ENCODE measurements around the gene SLC34A1. TPM values are rescaled to one million over a fixed set of nuclear protein-coding genes. Genes with fewer than 3 reads are reported as not detected.

Gene SLC34A1
- total RNA-seq, 1 donor from 2014 or later = not detected

- Mint-ChIP-seq H3K27ac (ENCODE audit: unreplicated experiment) (no peak overlapping the region), H3K9me3 (ENCODE audit: unreplicated experiment) (no peaks in the 10 kb centered on the region), H3K36me3 (ENCODE audit: low read depth, unreplicated experiment) (no peaks in the 10 kb centered on the region), H3K4me3 (ENCODE audit: unreplicated experiment) (peak overlapping the region; percentile 73), H3K27me3 (ENCODE audit: low read depth, unreplicated experiment) (peaks cover 62% of the 10 kb centered on the region), H3K4me1 (ENCODE audit: low read depth, unreplicated experiment) (no peaks in the 10 kb centered on the region)
- DNase-seq (ENCODE audit: low read depth) = no peak
- H3K79me2 ChIP-seq (ENCODE audit: insufficient read depth, low read length) = no peaks in the 10 kb centered on the region
- H3K9ac ChIP-seq (ENCODE audit: low read length) = peak overlapping the region; percentile 60
- H3K4me2 ChIP-seq (ENCODE audit: low read length) = peak overlapping the region; percentile 99
- H3K9me3 ChIP-seq (ENCODE audit: insufficient read depth, low read depth, low read length) = no peaks in the 10 kb centered on the region
- peaks cover 27% of the 10 kb centered on the region for H3K4me1 ChIP-seq (ENCODE audit: insufficient read depth, low read length)
- TF ChIP-seq CTCF (IDR thresholded peaks at IDR 0.05; ENCODE audit: insufficient read depth, low read depth, low read length) (no peak), EZH2 (IDR thresholded peaks at IDR 0.05; ENCODE audit: insufficient read depth, low read length) (no peak)
- peaks cover 35% of the 10 kb centered on the region for H3K27me3 ChIP-seq (ENCODE audit: insufficient read depth, low read length)
- peak overlapping the region; percentile 56 for H3K4me3 ChIP-seq (ENCODE audit: insufficient read depth, low read depth, low read length)
- peak overlapping the region; percentile 96 for H2AFZ ChIP-seq (ENCODE audit: low read depth, low read length)
- no peak overlapping the region for H3K27ac ChIP-seq (ENCODE audit: low read depth, low read length)
- no peak for FAIRE-seq
- no peaks in the 10 kb centered on the region for H3K36me3 ChIP-seq (ENCODE audit: insufficient read depth, low read length)
- H4K20me1 ChIP-seq (ENCODE audit: insufficient read depth, low read length) = no peaks in the 10 kb centered on the region
Observed at GRCh38 chr5:177404641-177405179, 20.5 kb downstream of the SLC34A1 start.

- FAIRE-seq = no peak
- Mint-ChIP-seq H3K27me3 (ENCODE audit: low read depth, unreplicated experiment) (peaks cover 62% of the 10 kb centered on the region), H3K9me3 (ENCODE audit: unreplicated experiment) (no peaks in the 10 kb centered on the region), H3K36me3 (ENCODE audit: low read depth, unreplicated experiment) (no peaks in the 10 kb centered on the region), H3K27ac (ENCODE audit: unreplicated experiment) (no peak overlapping the region), H3K4me1 (ENCODE audit: low read depth, unreplicated experiment) (no peaks in the 10 kb centered on the region), H3K4me3 (ENCODE audit: unreplicated experiment) (no peak overlapping the region)
- Histone ChIP-seq H3K36me3 (ENCODE audit: insufficient read depth, low read length) (no peaks in the 10 kb centered on the region), H3K4me3 (ENCODE audit: insufficient read depth, low read depth, low read length) (no peak overlapping the region), H3K27ac (ENCODE audit: low read depth, low read length) (no peak overlapping the region), H3K27me3 (ENCODE audit: insufficient read depth, low read length) (peaks cover 29% of the 10 kb centered on the region), H3K79me2 (ENCODE audit: insufficient read depth, low read length) (no peaks in the 10 kb centered on the region), H3K4me1 (ENCODE audit: insufficient read depth, low read length) (peaks cover 21% of the 10 kb centered on the region), H4K20me1 (ENCODE audit: insufficient read depth, low read length) (no peaks in the 10 kb centered on the region), H3K4me2 (ENCODE audit: low read length) (no peak overlapping the region), H2AFZ (ENCODE audit: low read depth, low read length) (no peak overlapping the region), H3K9me3 (ENCODE audit: insufficient read depth, low read depth, low read length) (no peaks in the 10 kb centered on the region), H3K9ac (ENCODE audit: low read length) (no peak overlapping the region)
- TF ChIP-seq CTCF (IDR thresholded peaks at IDR 0.05; ENCODE audit: insufficient read depth, low read depth, low read length) (no peak), EZH2 (IDR thresholded peaks at IDR 0.05; ENCODE audit: insufficient read depth, low read length) (no peak)
- DNase-seq (ENCODE audit: low read depth) = no peak
Observed at GRCh38 chr5:177405312-177405711, 21.1 kb downstream of the SLC34A1 start.

GRCh38 chr5:177405805-177406204 is 21.6 kb downstream of the SLC34A1 start:
- FAIRE-seq (no peak), DNase-seq (ENCODE audit: low read depth) (no peak)
- H2AFZ ChIP-seq (ENCODE audit: low read depth, low read length) = no peak overlapping the region
- no peak overlapping the region for H3K4me2 ChIP-seq (ENCODE audit: low read length)
- H3K4me1 Mint-ChIP-seq (ENCODE audit: low read depth, unreplicated experiment) = no peaks in the 10 kb centered on the region
- H3K4me1 ChIP-seq (ENCODE audit: insufficient read depth, low read length) = peaks cover 19% of the 10 kb centered on the region
- peaks cover 66% of the 10 kb centered on the region for H3K27me3 Mint-ChIP-seq (ENCODE audit: low read depth, unreplicated experiment)
- no peak overlapping the region for H3K27ac ChIP-seq (ENCODE audit: low read depth, low read length)
- H3K27me3 ChIP-seq (ENCODE audit: insufficient read depth, low read length) = peaks cover 24% of the 10 kb centered on the region
- no peaks in the 10 kb centered on the region for H4K20me1 ChIP-seq (ENCODE audit: insufficient read depth, low read length)
- no peak overlapping the region for H3K4me3 ChIP-seq (ENCODE audit: insufficient read depth, low read depth, low read length)
- H3K27ac Mint-ChIP-seq (ENCODE audit: unreplicated experiment) = peak overlapping the region; percentile 26
- no peaks in the 10 kb centered on the region for H3K9me3 ChIP-seq (ENCODE audit: insufficient read depth, low read depth, low read length)
- no peaks in the 10 kb centered on the region for H3K36me3 ChIP-seq (ENCODE audit: insufficient read depth, low read length)
- H3K4me3 Mint-ChIP-seq (ENCODE audit: unreplicated experiment) = no peak overlapping the region
- H3K79me2 ChIP-seq (ENCODE audit: insufficient read depth, low read length) = no peaks in the 10 kb centered on the region
- no peak overlapping the region for H3K9ac ChIP-seq (ENCODE audit: low read length)
- H3K36me3 Mint-ChIP-seq (ENCODE audit: low read depth, unreplicated experiment) = no peaks in the 10 kb centered on the region
- TF ChIP-seq EZH2 (IDR thresholded peaks at IDR 0.05; ENCODE audit: insufficient read depth, low read length) (no peak), CTCF (IDR thresholded peaks at IDR 0.05; ENCODE audit: insufficient read depth, low read depth, low read length) (no peak)
- no peaks in the 10 kb centered on the region for H3K9me3 Mint-ChIP-seq (ENCODE audit: unreplicated experiment)

Data from astrocyte (in vitro differentiated cells and primary cell).